GM18951 (cell line): ENCODE data around the gene RNF150.

Experiments
- POLR2A ChIP-seq: IDR thresholded peaks from 4 replicates; pipeline ENCODE4 v1.6.1; 2011; ENCODE audit warnings: mild to moderate bottlenecking; ENCODE audit not compliant: insufficient read length, insufficient read depth; ENCODE audit errors: extremely low read depth
- in situ Hi-C: fragments of 300-500 bp; cut with MboI; formaldehyde crosslinking; loops from one replicate; pipeline ENCODE4 v1.12.0; 2022; ENCODE audit warnings: low sequenced_read_pairs, mixed read lengths, inconsistent platforms; ENCODE audit not compliant: unreplicated experiment

The RNF150 gene

GRCh38 chr4:141133146-141133998, at the start of gene RNF150:
TSS of gene RNF150 (minus strand) at chr4:141133469.
- in situ Hi-C loops, result no loop called here

GRCh38 chr4:141180991-141181761, 47.9 kb upstream of the RNF150 start:
- in situ Hi-C loops, result no loop called here

More at GRCh38 chr4:141133146-141133998, at the start of gene RNF150:
- TF ChIP-seq POLR2A, result no peak

GRCh38 chr4:141179474-141180373, 46.5 kb upstream of the RNF150 start:
- TF ChIP-seq POLR2A, result no peak
- in situ Hi-C loops, result no loop called here

More at GRCh38 chr4:141180991-141181761, 47.9 kb upstream of the RNF150 start:
- TF ChIP-seq POLR2A, result no peak

DNA sequence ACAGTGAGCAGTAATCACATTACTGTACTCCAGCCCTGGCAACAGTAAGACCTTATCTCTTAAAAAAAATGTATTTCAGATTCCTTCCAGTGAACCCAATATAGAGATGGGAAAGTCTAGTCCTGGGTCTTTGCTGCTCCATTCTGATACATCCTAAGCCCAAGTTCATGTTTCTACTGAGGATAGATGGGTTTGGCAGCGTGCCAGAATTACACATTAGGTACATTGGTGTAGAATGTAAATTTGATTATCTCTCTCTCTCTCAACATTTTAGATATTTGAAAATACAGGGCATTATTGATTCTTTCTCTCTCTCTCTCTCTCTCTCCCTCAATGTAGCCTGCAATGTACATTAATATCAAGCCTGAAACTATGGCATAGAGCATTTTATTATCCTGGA, 43.9 kb upstream of the RNF150 start:
- in situ Hi-C loops, result no loop called here
- no peak for TF ChIP-seq POLR2A

- TF ChIP-seq POLR2A, result no peak
- in situ Hi-C loops, result loop anchor here (25.0 kb wide), 1 partner anchor 1663 kb away; the partner anchor contains the start of gene INPP4B
Observed at GRCh38 chr4:141174457-141174856, 41.2 kb upstream of the RNF150 start.

DNA sequence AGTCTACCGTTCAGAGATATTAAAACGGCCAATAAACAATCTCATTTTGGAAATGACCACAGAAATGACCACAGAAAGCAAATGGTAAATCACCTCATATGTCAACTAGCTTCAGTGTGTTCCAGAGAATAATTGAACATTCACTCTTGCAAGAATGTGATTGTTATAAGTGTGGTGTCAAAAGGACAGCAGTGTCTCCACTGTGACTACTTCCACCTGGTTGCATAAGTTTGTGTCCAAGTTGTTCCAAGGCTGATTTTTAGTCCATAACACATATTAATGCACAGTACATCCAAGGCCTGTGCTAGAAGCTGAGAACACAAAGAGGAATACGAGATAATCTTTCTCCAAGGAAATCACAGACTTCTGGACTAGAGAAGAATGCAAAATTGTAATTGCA, 37.4 kb upstream of the RNF150 start:
- in situ Hi-C loops, result loop anchor here (25.0 kb wide), 1 partner anchor 1667 kb away; the partner anchor contains the start of gene INPP4B
- TF ChIP-seq POLR2A, result no peak

- TF ChIP-seq POLR2A, result no peak
- in situ Hi-C loops, result loop anchor here (25.0 kb wide), 1 partner anchor 1668 kb away; the partner anchor contains the start of gene INPP4B
Observed at GRCh38 chr4:141169391-141169790, 36.1 kb upstream of the RNF150 start.

DNA sequence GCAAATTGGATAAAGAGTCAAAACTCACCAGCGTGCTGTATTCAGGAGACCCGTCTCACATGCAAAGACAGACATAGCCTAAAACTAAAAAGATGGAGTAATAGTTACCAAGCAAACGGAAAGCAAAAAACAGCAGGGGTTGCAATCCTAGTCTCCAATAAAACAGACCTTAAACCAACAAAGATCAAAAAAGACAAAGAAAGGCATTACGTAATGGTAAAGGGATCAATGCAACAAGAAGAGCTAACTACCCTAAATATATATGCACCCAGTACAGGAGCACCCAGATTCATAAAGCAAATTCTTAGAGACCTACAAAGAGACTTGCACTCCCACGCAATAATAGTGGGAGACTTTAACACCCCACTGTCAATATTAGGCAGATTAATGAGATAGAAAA, 31.7 kb upstream of the RNF150 start:
- in situ Hi-C loops, result loop anchor here (25.0 kb wide), 1 partner anchor 1672 kb away; the partner anchor contains the start of gene INPP4B

DNA sequence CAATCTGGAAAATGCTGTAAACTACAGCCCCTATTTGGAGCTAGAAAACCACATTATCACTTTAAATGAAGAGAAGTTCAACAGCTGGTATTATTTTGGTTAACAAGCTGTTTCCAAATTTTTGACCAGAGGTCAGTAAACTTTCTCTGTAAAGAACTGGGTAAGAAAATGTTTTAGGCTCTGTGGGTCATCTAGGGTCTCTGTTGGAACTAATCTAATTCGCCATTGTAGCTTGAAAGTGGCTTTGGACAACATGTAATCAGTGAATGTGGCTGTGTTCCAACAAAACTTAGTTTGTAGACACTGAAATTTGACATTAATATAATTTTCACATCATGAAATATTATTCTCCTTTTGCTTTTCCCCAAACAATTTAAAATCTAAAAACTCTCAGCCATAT, 25.8 kb upstream of the RNF150 start:
- TF ChIP-seq POLR2A, result no peak
- in situ Hi-C loops, result loop anchor here (25.0 kb wide), 1 partner anchor 1678 kb away; the partner anchor contains the start of gene INPP4B

- no peak for TF ChIP-seq POLR2A
- in situ Hi-C loops, result loop anchor here (25.0 kb wide), 1 partner anchor 1679 kb away; the partner anchor contains the start of gene INPP4B
Observed at GRCh38 chr4:141158219-141158618, 24.9 kb upstream of the RNF150 start.

- in situ Hi-C loops, result loop anchor here (25.0 kb wide), 1 partner anchor 1682 kb away; the partner anchor contains the start of gene INPP4B
- TF ChIP-seq POLR2A, result no peak
Observed at GRCh38 chr4:141155586-141155985, 22.3 kb upstream of the RNF150 start.

GRCh38 chr4:141154725-141155124, 21.5 kb upstream of the RNF150 start:
- TF ChIP-seq POLR2A, result no peak
- in situ Hi-C loops, result loop anchor here (25.0 kb wide), 1 partner anchor 1683 kb away; the partner anchor contains the start of gene INPP4B

DNA sequence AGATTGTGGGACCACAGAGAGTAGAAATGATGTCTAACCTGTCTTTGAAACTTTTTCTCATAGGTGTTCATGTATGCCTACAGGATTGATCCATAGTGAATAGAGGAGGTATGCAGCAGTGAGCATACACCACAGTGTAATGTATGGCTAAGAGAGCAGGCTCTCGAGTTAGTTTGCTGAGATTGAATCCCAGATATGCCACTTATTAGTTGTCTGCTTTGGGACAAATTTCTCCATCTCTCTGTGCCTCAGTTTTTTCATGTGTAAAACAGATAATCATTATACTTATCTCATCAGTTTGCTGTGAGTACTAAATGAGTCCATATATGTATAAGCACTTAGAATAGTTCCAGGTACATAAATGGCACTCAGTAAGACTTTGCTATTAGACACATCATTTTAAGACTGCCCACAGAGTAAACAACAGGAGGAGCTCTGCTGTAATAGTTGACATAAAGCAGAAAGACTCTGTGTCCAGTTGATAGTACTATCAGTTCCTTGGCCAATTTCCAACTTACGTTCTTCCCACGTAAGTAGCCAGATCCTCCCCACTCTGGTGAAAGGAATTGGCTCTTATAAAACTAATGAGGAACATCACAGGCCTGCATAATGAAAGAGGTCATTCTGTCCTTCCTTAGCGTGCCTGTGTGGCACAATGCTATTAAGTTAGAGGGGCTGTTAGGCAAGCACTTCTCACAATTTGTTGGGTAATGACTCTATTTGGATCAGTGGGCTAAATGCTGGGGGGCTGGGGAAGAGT, 20.7 kb upstream of the RNF150 start:
- in situ Hi-C loops, result loop anchor here (25.0 kb wide), 1 partner anchor 1683 kb away; the partner anchor contains the start of gene INPP4B
- no peak for TF ChIP-seq POLR2A
